Myocyte (in vitro differentiated cells): ENCODE results near the gene MINAR1. TPM values are rescaled to one million over a fixed set of nuclear protein-coding genes. Genes with fewer than 3 reads are reported as not detected.
A peak's percentile ranks its signal among the peaks of the same experiment; 100 is the strongest.
"Not testable (repeated sequence)": the region's sequence is repeated elsewhere in the genome, so short reads cannot be mapped to it uniquely, and the experiment has no call there.

Source experiments
- DNase-seq: peaks from one replicate; pipeline ENCODE4 v3.0.0-alpha.2; 2012; ENCODE audit warnings: low read depth
- polyA plus RNA-seq: library from polyadenylated mRNA; unstranded; fragments of >200 nt; gene quantifications from one replicate; pipeline ENCODE4 v1.2.1, GENCODE V29; 2012; ENCODE audit warnings: missing spikeins
- total RNA-seq: library from RNA; depleted of rRNA; stranded (reverse); fragments of >200 nt; gene quantifications from 2 replicates; pipeline ENCODE4 v1.2.3, GENCODE V29; 2014

Gene MINAR1, protein sequence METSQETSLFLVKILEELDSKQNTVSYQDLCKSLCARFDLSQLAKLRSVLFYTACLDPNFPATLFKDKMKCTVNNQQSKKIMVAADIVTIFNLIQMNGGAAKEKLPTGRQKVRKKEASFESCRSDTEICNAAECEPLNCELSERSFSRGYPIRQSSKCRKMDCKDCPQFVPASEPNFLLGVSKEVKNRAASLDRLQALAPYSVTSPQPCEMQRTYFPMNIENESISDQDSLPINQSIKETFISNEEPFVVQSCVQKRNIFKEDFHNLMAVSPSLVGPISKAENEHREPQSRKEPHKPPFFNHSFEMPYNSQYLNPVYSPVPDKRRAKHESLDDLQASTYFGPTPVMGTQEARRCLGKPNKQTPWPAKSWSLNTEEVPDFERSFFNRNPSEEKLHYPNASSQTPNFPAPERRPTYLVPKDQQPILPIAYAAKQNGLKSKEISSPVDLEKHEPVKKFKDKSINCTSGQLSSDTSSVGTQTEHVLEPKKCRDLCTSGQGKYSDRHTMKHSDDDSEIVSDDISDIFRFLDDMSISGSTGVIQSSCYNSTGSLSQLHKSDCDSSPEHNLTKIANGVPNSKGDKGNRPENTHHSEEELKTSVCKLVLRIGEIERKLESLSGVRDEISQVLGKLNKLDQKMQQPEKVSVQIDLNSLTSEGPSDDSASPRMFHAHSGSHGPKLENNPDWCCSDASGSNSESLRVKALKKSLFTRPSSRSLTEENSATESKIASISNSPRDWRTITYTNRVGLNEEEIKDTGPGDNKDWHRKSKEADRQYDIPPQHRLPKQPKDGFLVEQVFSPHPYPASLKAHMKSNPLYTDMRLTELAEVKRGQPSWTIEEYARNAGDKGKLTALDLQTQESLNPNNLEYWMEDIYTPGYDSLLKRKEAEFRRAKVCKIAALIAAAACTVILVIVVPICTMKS
- total RNA-seq = 1.3 and 2.5 TPM in 2 replicates
- polyA plus RNA-seq = 1.6 TPM

- peak; percentile 54 for DNase-seq
Observed at GRCh38 chr15:79431636-79432344, at the start of gene MINAR1. TSS of gene MINAR1 (plus strand) at chr15:79432336. CDS start at chr15:79456148, 23,812 bp downstream.

DNA sequence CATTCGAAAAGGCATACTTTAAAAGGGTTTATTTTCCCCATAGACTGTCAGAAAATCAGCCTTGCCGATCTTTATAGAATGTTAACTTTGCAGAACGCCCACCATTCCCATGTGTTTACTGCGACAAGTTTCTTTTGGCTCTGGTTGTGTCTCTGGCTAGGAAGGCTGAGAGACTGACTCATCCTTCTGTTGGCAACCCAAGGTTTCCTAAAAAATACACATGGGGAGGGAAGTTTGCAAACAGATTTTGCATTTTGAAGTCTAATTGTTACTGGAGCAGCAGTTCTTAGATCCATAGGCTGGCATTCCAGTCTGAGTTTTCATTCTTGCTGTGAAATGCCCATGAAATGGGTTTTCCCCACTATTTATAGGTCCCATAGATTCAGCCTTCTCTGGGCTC lies 37.9 kb upstream of the MINAR1 start:
- peak; percentile 37 for DNase-seq

- no peak for DNase-seq
Observed at GRCh38 chr15:79396850-79397249, 35.3 kb upstream of the MINAR1 start.

- no peak for DNase-seq
Observed at GRCh38 chr15:79397269-79397910, 34.7 kb upstream of the MINAR1 start.

DNA sequence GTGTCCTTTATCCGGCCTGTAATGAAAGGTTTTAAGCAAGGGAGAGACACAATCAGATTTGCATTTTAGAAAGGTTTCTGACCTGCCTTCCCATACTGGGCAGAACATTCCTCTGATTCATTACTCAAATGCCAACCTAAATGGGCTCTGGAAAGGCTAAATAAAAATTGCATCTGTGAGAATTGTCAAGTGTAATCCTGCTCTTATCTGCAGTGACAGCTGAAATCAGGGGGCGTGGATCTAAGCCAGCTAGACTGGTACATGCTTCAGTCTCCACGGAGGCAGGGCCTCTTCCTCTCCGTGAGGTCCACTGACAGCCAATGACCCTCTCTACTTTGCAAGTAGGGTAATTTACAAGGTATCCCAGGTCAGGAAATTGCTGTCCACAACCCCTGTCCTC lies 32.5 kb upstream of the MINAR1 start:
- DNase-seq = peak; percentile 64

GRCh38 chr15:79400650-79401049 lies 31.5 kb upstream of the MINAR1 start:
- DNase-seq = no peak

GRCh38 chr15:79401301-79401700 lies 30.8 kb upstream of the MINAR1 start:
- DNase-seq = peak; percentile 14

- DNase-seq = no peak
Observed at GRCh38 chr15:79402136-79402535, 30.0 kb upstream of the MINAR1 start.

DNA sequence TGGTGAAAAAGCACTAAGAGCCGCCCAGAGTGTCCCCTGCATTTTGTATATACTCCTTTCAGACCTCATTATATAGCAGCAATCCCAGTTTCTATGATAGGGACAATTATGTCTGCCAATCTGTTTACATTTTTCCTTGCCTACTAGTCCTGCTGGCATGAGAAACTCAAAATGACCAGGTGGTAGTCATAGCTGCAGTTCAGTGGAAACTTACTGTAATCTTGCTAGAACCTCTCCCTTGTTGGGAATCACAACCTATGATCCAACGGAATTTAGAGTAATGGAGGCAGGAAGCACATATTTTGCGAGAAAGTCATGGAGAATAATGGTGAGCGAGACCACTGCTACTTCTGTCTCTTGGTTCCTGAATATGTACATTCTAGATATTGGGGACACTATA lies 28.6 kb upstream of the MINAR1 start:
- no peak for DNase-seq

DNA sequence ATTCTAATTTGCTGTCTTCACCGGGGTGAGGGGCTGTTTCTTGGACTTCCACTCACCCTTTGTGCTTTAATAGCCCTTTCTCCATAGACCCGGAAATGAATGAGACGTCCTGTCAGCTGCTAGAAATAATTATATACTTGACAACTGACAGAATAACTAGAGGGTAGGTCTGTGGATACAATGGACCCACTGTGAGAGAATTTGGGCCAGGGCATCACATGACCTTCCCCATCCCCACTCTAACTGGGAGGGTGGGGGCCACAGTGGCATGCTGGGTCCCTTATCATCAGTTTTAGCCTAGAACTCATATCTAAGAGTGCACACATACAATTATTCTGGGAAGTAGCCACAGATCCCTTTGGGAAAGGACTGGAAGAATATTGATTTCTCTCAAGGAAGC lies 25.9 kb upstream of the MINAR1 start:
- no peak for DNase-seq

- DNase-seq = no peak
Observed at GRCh38 chr15:79408041-79408440, 24.1 kb upstream of the MINAR1 start.

DNA sequence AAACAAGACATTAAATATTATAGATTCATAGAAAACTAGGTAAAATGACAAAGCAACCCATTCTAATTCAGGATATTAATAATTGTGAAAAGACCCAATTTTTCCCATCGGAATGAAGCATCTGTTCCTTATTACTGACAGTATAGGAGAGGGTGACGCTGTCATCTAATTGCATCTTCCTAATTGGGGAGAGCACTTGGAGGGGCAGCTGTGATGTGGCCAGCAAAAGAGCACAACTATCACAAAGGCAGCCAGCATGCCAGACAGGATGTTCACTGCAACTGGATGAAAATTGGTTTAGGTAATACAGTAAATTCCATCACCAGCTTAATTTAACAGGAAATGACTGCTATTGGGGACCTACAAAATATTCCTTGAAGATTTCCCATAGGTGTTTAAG lies 21.9 kb upstream of the MINAR1 start:
- no peak for DNase-seq

GRCh38 chr15:79412010-79412409 lies 20.1 kb upstream of the MINAR1 start:
- no peak for DNase-seq

DNA sequence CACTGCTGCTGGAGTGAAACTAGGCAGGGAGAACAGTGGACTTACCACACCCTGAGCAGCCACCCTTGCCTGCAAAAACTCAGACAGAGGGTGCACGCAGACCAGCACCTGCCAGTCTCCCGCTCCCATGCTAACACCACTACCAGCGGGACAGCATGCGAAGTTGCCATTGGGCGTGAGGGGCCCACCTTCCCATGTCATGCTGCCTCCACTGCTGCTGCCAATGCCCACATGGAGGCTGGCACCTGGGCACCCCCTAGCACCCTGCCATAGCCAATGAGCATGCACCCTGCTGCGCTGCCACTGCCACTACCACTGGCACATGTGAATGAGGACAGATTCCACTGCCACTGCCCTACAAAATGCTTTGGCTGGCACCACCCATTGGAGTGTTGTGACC lies 19.7 kb upstream of the MINAR1 start:
- no peak for DNase-seq

DNA sequence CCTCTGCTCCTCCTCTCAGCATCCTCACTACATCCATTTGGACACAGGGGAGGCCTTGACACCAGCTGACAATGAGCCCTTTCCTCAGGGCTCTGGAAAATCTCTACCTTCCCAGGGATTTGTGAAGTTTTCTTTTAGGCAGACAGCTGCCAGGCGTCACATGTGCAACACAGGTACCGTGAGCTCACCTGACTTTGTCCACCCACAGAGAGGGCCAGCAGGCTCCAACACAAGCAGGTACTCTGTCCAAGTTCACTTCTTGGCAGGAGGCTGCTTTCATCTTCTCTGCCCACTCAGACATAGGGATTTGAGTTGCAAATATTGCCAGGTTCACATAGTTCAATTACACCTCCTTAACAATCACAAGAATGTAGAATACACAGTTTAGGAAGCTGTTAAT lies 15.3 kb upstream of the MINAR1 start:
- no peak for DNase-seq

GRCh38 chr15:79418693-79419279 lies 13.3 kb upstream of the MINAR1 start:
- DNase-seq = peak; percentile 58

DNA sequence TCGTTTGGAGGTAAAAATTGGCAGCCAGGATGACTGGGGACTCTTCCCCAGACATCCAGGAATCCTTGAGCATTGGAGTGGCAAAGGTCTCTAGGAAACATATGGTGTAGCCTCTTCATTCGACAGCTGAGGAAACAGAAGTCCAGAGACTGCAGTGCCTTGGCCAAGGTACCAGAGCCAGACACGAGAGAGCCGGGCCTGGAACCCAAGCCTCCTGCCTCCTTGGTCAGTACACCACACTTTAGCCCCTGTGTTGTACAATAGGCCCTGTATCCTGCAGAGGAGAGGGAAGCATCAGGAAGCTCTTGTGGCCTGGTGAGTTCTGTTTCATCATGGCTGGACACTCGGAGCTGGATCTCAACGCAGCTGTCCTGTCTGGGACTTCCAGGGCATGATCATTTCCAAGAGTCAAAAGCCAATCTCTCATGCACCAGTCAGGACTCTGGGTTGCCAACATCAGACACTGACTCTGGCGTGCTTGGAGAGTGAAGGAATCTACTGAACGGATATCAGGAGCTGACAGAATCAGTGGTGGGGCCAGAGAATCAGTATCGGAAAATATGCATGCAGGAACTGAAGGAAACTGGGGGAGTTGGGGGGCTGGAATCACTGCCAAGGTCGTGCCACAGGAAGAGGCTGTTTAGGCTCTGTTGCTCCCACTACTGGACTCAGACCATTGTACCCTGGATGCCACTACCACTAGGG lies 6.4 kb upstream of the MINAR1 start:
- DNase-seq = no peak

GRCh38 chr15:79426899-79427298 lies 5.2 kb upstream of the MINAR1 start:
- not testable (repeated sequence) for DNase-seq

DNA sequence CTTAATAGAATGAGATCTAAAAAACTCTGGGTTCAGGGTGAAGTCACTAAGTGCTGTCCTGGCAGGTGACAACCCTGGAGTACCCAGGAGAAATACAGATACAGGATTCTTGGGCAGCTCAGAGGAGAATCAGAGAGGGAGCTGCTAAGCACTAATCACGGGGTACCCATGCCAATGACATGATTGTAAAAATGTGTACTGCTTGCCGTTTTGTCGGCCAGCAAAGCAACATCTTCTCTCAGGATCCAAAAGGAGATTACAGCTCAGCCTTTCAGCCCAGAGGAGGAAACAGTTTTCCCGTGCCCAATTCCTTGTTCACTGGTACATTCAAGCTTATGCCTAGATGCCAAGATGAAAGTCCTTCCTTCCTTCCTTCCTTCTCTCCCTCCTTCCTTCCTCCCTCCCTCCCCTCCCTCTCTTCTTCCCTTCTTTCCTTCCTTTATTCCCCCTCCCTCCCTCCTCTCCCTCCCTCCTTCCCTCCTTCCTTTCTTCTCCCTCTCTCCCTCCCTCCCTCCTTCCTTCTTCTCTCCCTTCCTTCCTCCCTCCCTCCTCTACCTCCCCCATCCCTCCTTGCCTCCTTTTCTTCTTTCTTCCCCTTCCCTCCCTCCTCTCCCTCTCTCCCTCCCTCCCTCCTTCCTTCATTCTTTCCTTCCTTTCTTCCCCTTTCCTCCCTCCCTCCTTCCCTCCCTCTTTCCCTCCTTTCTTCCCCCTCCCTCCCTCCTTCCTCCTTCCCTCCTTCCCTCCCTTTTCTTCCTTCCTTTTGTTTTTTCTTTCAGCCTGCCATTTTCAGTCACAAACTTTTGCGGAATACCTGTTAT lies 4.1 kb upstream of the MINAR1 start:
- no peak for DNase-seq
